ENCODE measurements around the gene IFI27L1. TPM values are rescaled to one million over a fixed set of nuclear protein-coding genes. Genes with fewer than 3 reads are reported as not detected.
A peak's percentile ranks its signal among the peaks of the same experiment; 100 is the strongest.

IFI27L1 gene
- total RNA-seq, 4 donors from 2014 or later = 6.2 to 22.6 (median 10.3) TPM

DNA sequence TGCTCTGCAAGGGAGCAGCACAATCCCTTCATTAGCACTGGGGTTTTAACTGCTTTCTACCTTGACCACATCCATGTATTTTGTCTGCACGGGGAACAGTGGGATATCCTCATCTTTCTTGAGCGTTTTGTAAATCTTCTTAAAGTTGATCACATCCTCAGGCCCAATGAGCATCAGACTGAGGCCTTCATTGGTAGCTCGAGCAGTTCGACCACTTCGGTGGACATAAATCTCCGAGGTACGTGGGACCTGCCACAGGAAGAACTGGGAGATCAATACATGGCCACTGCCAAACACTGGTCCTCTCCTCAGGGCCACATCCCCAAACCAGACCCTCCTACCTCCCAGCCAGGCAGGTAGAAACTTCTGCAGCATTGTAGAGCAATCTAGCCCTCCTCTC is 26.2 kb upstream of the IFI27L1 start:
- no peak overlapping the region for H3K4me3 ChIP-seq (ENCODE audit: low read depth, poor library complexity, severe bottlenecking)
- intact Hi-C loops (cut with DNase I; ENCODE audit: low total_unique reads) = no loop called here
- TF ChIP-seq POLR2A (IDR thresholded peaks at IDR 0.05) = no peak
- no peak for TF ChIP-seq CTCF (IDR thresholded peaks at IDR 0.05)
- no peak for DNase-seq (ENCODE audit: low spot score in 2 of 2)
- WGBS, 2 donors = 95% methylated on average over 7 of the region's 7 CpGs

GRCh38 chr14:94056579-94057308 is 24.4 kb upstream of the IFI27L1 start:
- no peak overlapping the region for H3K4me3 ChIP-seq (ENCODE audit: low read depth, poor library complexity, severe bottlenecking)
- WGBS, 2 donors = 86 to 91% methylated on average over 6 of the region's 6 CpGs
- intact Hi-C loops (cut with DNase I; ENCODE audit: low total_unique reads) = no loop called here
- TF ChIP-seq POLR2A (IDR thresholded peaks at IDR 0.05) (no peak), CTCF (IDR thresholded peaks at IDR 0.05) (no peak)
- DNase-seq (ENCODE audit: low spot score in 2 of 2) = peak in 1 of 2 donors; percentile 8

DNA sequence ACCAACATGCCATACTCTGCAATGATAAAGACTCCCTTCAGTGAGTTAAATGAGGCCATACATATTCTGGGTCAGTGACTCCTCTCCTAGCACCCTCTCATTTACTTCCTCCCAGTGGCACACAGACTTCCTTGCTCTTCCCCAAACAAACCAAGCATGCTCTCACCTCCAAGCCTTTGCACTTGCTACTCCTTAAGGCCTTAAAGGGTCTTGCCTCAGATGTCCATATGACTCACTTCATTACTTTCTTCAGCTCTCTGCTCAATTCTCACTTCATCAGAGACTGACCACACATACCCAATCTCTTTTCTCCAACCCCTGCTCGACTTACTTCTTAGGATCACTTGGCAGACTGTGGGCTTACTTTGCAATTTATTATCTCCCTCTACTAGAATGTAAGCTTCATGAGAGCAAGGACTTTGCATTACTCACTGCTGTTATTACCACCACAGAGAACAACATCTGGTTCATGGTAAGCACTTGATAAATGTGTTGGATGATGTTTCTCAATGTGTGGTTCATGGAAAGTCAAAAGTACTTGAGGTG is 22.9 kb upstream of the IFI27L1 start:
- WGBS, 2 donors = 88 to 94% methylated on average over 1 of the region's 1 CpG
- intact Hi-C loops (cut with DNase I; ENCODE audit: low total_unique reads) = no loop called here

GRCh38 chr14:94058674-94059138 is 22.4 kb upstream of the IFI27L1 start:
- WGBS, 2 donors = 84 to 87% methylated on average over 5 of the region's 5 CpGs
- intact Hi-C loops (cut with DNase I; ENCODE audit: low total_unique reads) = no loop called here
- no peak overlapping the region for H3K4me3 ChIP-seq (ENCODE audit: low read depth, poor library complexity, severe bottlenecking)
- no peak for DNase-seq (ENCODE audit: low spot score in 2 of 2)
- TF ChIP-seq CTCF (IDR thresholded peaks at IDR 0.05) = no peak
- no peak for TF ChIP-seq POLR2A (IDR thresholded peaks at IDR 0.05)

More for the DNA sequence above, 22.9 kb upstream of the IFI27L1 start:
- peak in 1 of 2 donors; percentile 1 for DNase-seq (ENCODE audit: low spot score in 2 of 2)
- TF ChIP-seq POLR2A (IDR thresholded peaks at IDR 0.05) (no peak), CTCF (IDR thresholded peaks at IDR 0.05) (no peak)
- H3K4me3 ChIP-seq (ENCODE audit: low read depth, poor library complexity, severe bottlenecking) = no peak overlapping the region

GRCh38 chr14:94059998-94060397 is 21.1 kb upstream of the IFI27L1 start:
- intact Hi-C loops (cut with DNase I; ENCODE audit: low total_unique reads) = no loop called here
- H3K4me3 ChIP-seq (ENCODE audit: low read depth, poor library complexity, severe bottlenecking) = no peak overlapping the region
- no peak for DNase-seq (ENCODE audit: low spot score in 2 of 2)
- TF ChIP-seq CTCF (IDR thresholded peaks at IDR 0.05) = no peak
- 77 to 85% methylated on average over 5 of the region's 5 CpGs for WGBS, 2 donors

Data from lower leg skin (tissue), 4 donors.